Measurements from ENCODE around the gene TMEM200B. TPM values are rescaled to one million over a fixed set of nuclear protein-coding genes. Genes with fewer than 3 reads are reported as not detected.

TMEM200B gene
- total and polyA plus RNA-seq, 2 donors (not counting 1 experiment from before 2014, with no cell fraction given) = 17.7 to 20.8 TPM

- no peak for DNase-seq (ENCODE audit: low read depth in 2 of 2)
- Histone ChIP-seq H3K4me3 (replicated peaks in 1 of 4; ENCODE audit: control extremely low read depth in 1 of 4, insufficient read depth in 1 of 4, low read depth in 3 of 4, low read length in 4 of 4) (no peak overlapping the region), H3K79me2 (ENCODE audit: control insufficient read depth, insufficient read depth, low read length) (peaks cover 96% of the 10 kb centered on the region), H3K36me3 (ENCODE audit: control insufficient read depth, insufficient read depth, low read length) (peaks cover 1% of the 10 kb centered on the region), H3K9me3 (ENCODE audit: control insufficient read depth, insufficient read depth, low read depth, low read length) (no peaks in the 10 kb centered on the region), H2AFZ (ENCODE audit: low read length) (no peak overlapping the region), H3K4me1 (ENCODE audit: control insufficient read depth, extremely low read depth, insufficient read depth, low read length) (peaks cover 5% of the 10 kb centered on the region), H3K4me2 (ENCODE audit: extremely low read depth, insufficient read depth, low read length) (no peak overlapping the region), H3K9ac (ENCODE audit: insufficient read depth, low read length) (no peak overlapping the region), H4K20me1 (ENCODE audit: control insufficient read depth, extremely low read depth, insufficient read depth, low read length) (peaks cover 4% of the 10 kb centered on the region), H3K27ac (ENCODE audit: insufficient read depth, low read length) (no peak overlapping the region), H3K27me3 (ENCODE audit: control insufficient read depth, insufficient read depth, low read length) (no peaks in the 10 kb centered on the region)
- TF ChIP-seq EZH2 (IDR thresholded peaks at IDR 0.05; ENCODE audit: low read length, missing control alignments) = no peak
- TF ChIP-seq CTCF (conservative IDR thresholded peaks at IDR 0.05 in 1 of 2, IDR thresholded peaks at IDR 0.05 in 1 of 2; ENCODE audit: low read depth in 1 of 2, low read length in 2 of 2) = no peak
Measured at GRCh38 chr1:29171089-29171488, 47.4 kb upstream of the TMEM200B start.

DNA sequence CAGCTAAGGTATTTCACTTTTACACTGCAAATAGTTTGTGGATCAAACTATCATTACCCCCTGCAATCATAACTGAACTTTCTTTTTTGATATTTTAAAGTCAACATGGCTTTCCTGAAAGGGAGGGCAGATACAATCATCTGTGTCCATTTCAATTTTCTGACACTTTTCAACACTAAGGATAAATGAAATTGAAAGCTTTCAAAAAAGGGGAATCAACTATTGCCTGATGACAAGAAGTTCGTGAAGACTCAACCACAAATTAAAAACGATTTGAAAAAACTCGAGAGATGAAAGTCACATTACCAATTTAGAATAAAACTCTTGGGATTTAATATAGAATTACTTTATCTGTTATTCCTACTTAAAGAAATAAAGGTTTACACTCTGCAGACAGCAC, 46.3 kb upstream of the TMEM200B start:
- no peak overlapping the region for H3K4me2 ChIP-seq (ENCODE audit: extremely low read depth, insufficient read depth, low read length)
- peaks cover 5% of the 10 kb centered on the region for H3K36me3 ChIP-seq (ENCODE audit: control insufficient read depth, insufficient read depth, low read length)
- peaks cover 4% of the 10 kb centered on the region for H4K20me1 ChIP-seq (ENCODE audit: control insufficient read depth, extremely low read depth, insufficient read depth, low read length)

DNA sequence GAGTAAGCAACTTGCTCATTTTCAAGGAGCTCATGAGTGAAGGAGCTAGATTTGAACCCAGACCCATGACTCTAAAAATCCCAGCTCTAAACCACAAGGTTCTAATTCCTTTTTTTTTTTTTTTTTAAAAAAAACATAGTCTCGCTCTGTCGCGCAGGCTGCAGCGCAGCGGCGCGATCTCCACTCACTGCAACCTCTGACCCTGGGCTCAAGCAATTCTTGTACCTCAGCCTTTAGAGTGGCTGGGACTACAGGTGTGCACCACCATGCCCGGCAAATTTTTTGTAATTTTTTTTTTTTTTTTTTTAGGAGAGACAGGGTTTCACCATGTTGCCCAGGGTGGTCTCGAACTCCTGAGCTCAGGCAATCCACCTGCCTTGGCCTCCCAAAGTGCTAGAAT, 44.2 kb upstream of the TMEM200B start:
- Histone ChIP-seq H3K36me3 (ENCODE audit: control insufficient read depth, insufficient read depth, low read length) (peaks cover 5% of the 10 kb centered on the region), H4K20me1 (ENCODE audit: control insufficient read depth, extremely low read depth, insufficient read depth, low read length) (peaks cover 1% of the 10 kb centered on the region), H3K4me3 (replicated peaks in 1 of 4; ENCODE audit: control extremely low read depth in 1 of 4, insufficient read depth in 1 of 4, low read depth in 3 of 4, low read length in 4 of 4) (no peak overlapping the region), H3K9ac (ENCODE audit: insufficient read depth, low read length) (no peak overlapping the region), H3K4me2 (ENCODE audit: extremely low read depth, insufficient read depth, low read length) (no peak overlapping the region), H2AFZ (ENCODE audit: low read length) (no peak overlapping the region), H3K4me1 (ENCODE audit: control insufficient read depth, extremely low read depth, insufficient read depth, low read length) (peaks cover 5% of the 10 kb centered on the region), H3K79me2 (ENCODE audit: control insufficient read depth, insufficient read depth, low read length) (peaks cover 98% of the 10 kb centered on the region), H3K27me3 (ENCODE audit: control insufficient read depth, insufficient read depth, low read length) (no peaks in the 10 kb centered on the region), H3K27ac (ENCODE audit: insufficient read depth, low read length) (no peak overlapping the region), H3K9me3 (ENCODE audit: control insufficient read depth, insufficient read depth, low read depth, low read length) (no peaks in the 10 kb centered on the region)
- TF ChIP-seq CTCF (conservative IDR thresholded peaks at IDR 0.05 in 1 of 2, IDR thresholded peaks at IDR 0.05 in 1 of 2; ENCODE audit: low read depth in 1 of 2, low read length in 2 of 2) = no peak
- TF ChIP-seq EZH2 (IDR thresholded peaks at IDR 0.05; ENCODE audit: low read length, missing control alignments) = no peak
- DNase-seq (ENCODE audit: low read depth in 2 of 2) = no peak

More for the DNA sequence above, 46.3 kb upstream of the TMEM200B start:
- no peak for DNase-seq (ENCODE audit: low read depth in 2 of 2)
- peaks cover 98% of the 10 kb centered on the region for H3K79me2 ChIP-seq (ENCODE audit: control insufficient read depth, insufficient read depth, low read length)
- no peak overlapping the region for H3K9ac ChIP-seq (ENCODE audit: insufficient read depth, low read length)
- H3K27me3 ChIP-seq (ENCODE audit: control insufficient read depth, insufficient read depth, low read length) = no peaks in the 10 kb centered on the region
- TF ChIP-seq CTCF (conservative IDR thresholded peaks at IDR 0.05 in 1 of 2, IDR thresholded peaks at IDR 0.05 in 1 of 2; ENCODE audit: low read depth in 1 of 2, low read length in 2 of 2) = no peak
- no peaks in the 10 kb centered on the region for H3K9me3 ChIP-seq (ENCODE audit: control insufficient read depth, insufficient read depth, low read depth, low read length)
- H3K4me1 ChIP-seq (ENCODE audit: control insufficient read depth, extremely low read depth, insufficient read depth, low read length) = peaks cover 5% of the 10 kb centered on the region
- no peak overlapping the region for H3K4me3 ChIP-seq (replicated peaks in 1 of 4; ENCODE audit: control extremely low read depth in 1 of 4, insufficient read depth in 1 of 4, low read depth in 3 of 4, low read length in 4 of 4)
- no peak overlapping the region for H2AFZ ChIP-seq (ENCODE audit: low read length)
- H3K27ac ChIP-seq (ENCODE audit: insufficient read depth, low read length) = no peak overlapping the region

Measured in fibroblast of lung (primary cell).